Body of pancreas (tissue), 4 donors: ENCODE results near the gene ATXN7L1. TPM values are rescaled to one million over a fixed set of nuclear protein-coding genes. Genes with fewer than 3 reads are reported as not detected.

Source experiments
- ATAC-seq: fragments of 150-250 bp; one replicate; pipeline ENCODE4 v1.9.1; 2016
- DNase-seq, 4 donors: peaks; one replicate each; pipeline ENCODE4 v3.0.0-alpha.2; 2019
- H3K27ac ChIP-seq, 4 donors: fragments of 200-600 bp; sonication (generic); 1 replicate in 3 of 4; 2 replicates in 1 of 4; pipeline versions ENCODE4 v1.5.1 to v1.6.1; 2016 to 2019; ENCODE audit warnings: mild to moderate bottlenecking in 1 of 4, mixed read lengths in 1 of 4, moderate library complexity in 1 of 4
- H3K27me3 ChIP-seq, 2 donors: fragments of 200-600 bp; sonication (generic); one replicate each; pipeline ENCODE4 v1.6.0; 2016; ENCODE audit warnings: mild to moderate bottlenecking in 1 of 2
- H3K36me3 ChIP-seq, 2 donors: fragments of 200-600 bp; sonication (generic); replicated peaks in 1 of 2; 2 replicates each; pipeline ENCODE4 v1.5.1; 2016; ENCODE audit warnings: low read depth in 2 of 2; ENCODE audit not compliant: insufficient read depth in 1 of 2
- H3K4me1 ChIP-seq: fragments of 200-600 bp; sonication (generic); one replicate; pipeline ENCODE4 v1.6.0; 2016
- H3K4me3 ChIP-seq, 2 donors: fragments of 200-600 bp; sonication (generic); 1 replicate in 1 of 2; 2 replicates in 1 of 2; pipeline ENCODE4 v1.5.1; 2016 to 2019
- H3K9me3 ChIP-seq, 3 donors: fragments of 200-600 bp; sonication (generic); 1 replicate in 2 of 3; 2 replicates in 1 of 3; pipeline ENCODE4 v1.5.1; 2016
- CTCF ChIP-seq, 7 experiments: fragments of 450-650 bp in 4 of 7; fragments of 200-600 bp in 3 of 7; sonication (generic) in 3 of 7; IDR thresholded peaks; one replicate each; pipeline ENCODE4 v1.5.1; 2016 to 2019; ENCODE audit warnings: antibody characterized with exemption in 7 of 7
- POLR2A ChIP-seq, 3 donors: fragments of 450-650 bp; IDR thresholded peaks; one replicate each; pipeline ENCODE4 v1.6.1; 2016; ENCODE audit warnings: antibody characterized with exemption in 3 of 3, mild to moderate bottlenecking in 2 of 3
- WGBS, 2 donors: methylation state at CpG; one replicate each; pipeline ENCODE4 v1.1.5; 2017; 5-methylcytosine and 5-hydroxymethylcytosine counted together
- intact Hi-C: fragments of 100-400 bp; cut with DNase I; formaldehyde crosslinking; loops from one replicate; pipeline ENCODE4 v1.15.1; 2023
- total RNA-seq, 2 donors: library from RNA; depleted of rRNA; stranded (reverse); fragments of >200 nt; gene quantifications; one replicate each; pipeline ENCODE4 v1.1.0, GENCODE V29; 2016

ATXN7L1 gene
- total RNA-seq, 2 donors from 2014 or later = 6.6 to 8.0 TPM

- no peak for DNase-seq
- Histone ChIP-seq H3K27me3 (no peaks in the 10 kb centered on the region), H3K4me1 (no peaks in the 10 kb centered on the region), H3K27ac (no peak overlapping the region), H3K9me3 (no peaks in the 10 kb centered on the region), H3K36me3 (no peaks in the 10 kb centered on the region), H3K4me3 (no peak overlapping the region)
- intact Hi-C loops = no loop called here
- TF ChIP-seq CTCF (IDR thresholded peaks at IDR 0.05) (no peak), POLR2A (IDR thresholded peaks at IDR 0.05) (no peak)
- WGBS, 2 donors = 93 to 95% methylated on average over 6 of the region's 6 CpGs
- no peak for ATAC-seq
Measured at GRCh38 chr7:105775580-105775979, 100.8 kb downstream of the ATXN7L1 start.

- Histone ChIP-seq H3K9me3 (no peaks in the 10 kb centered on the region), H3K4me1 (no peaks in the 10 kb centered on the region), H3K4me3 (no peak overlapping the region), H3K27me3 (no peaks in the 10 kb centered on the region), H3K27ac (no peak overlapping the region), H3K36me3 (no peaks in the 10 kb centered on the region)
- no peak for ATAC-seq
- TF ChIP-seq CTCF (IDR thresholded peaks at IDR 0.05) = no peak
- no peak for TF ChIP-seq POLR2A (IDR thresholded peaks at IDR 0.05)
- WGBS, 2 donors = 87 to 98% methylated on average over 3 of the region's 3 CpGs
- DNase-seq = no peak
- intact Hi-C loops = no loop called here
Measured at GRCh38 chr7:105773030-105773460, 103.4 kb downstream of the ATXN7L1 start.

GRCh38 chr7:105769901-105770628, 106.3 kb downstream of the ATXN7L1 start:
- DNase-seq = no peak
- Histone ChIP-seq H3K27ac (no peak overlapping the region), H3K4me3 (no peak overlapping the region), H3K9me3 (no peaks in the 10 kb centered on the region), H3K4me1 (no peaks in the 10 kb centered on the region), H3K36me3 (no peaks in the 10 kb centered on the region), H3K27me3 (no peaks in the 10 kb centered on the region)
- no peak for ATAC-seq
- intact Hi-C loops = no loop called here
- WGBS, 2 donors = 69 to 72% methylated on average over 9 of the region's 9 CpGs
- TF ChIP-seq CTCF (IDR thresholded peaks at IDR 0.05) (no peak), POLR2A (IDR thresholded peaks at IDR 0.05) (no peak)

GRCh38 chr7:105768898-105769507, 107.4 kb downstream of the ATXN7L1 start:
- Histone ChIP-seq H3K36me3 (no peaks in the 10 kb centered on the region), H3K9me3 (no peaks in the 10 kb centered on the region), H3K27ac (no peak overlapping the region), H3K27me3 (no peaks in the 10 kb centered on the region), H3K4me1 (no peaks in the 10 kb centered on the region), H3K4me3 (no peak overlapping the region)
- WGBS, 2 donors = 93 to 94% methylated on average over 9 of the region's 9 CpGs
- DNase-seq (no peak), ATAC-seq (no peak)
- intact Hi-C loops = no loop called here
- TF ChIP-seq POLR2A (IDR thresholded peaks at IDR 0.05) (no peak), CTCF (IDR thresholded peaks at IDR 0.05) (no peak)

GRCh38 chr7:105768117-105768516, 108.3 kb downstream of the ATXN7L1 start:
- no peak overlapping the region for H3K4me3 ChIP-seq
- ATAC-seq (no peak), DNase-seq (no peak)
- 91 to 97% methylated on average over 3 of the region's 3 CpGs for WGBS, 2 donors
- H3K27me3 ChIP-seq = no peaks in the 10 kb centered on the region
- no peaks in the 10 kb centered on the region for H3K36me3 ChIP-seq
- TF ChIP-seq CTCF (IDR thresholded peaks at IDR 0.05) (no peak), POLR2A (IDR thresholded peaks at IDR 0.05) (no peak)
- no peaks in the 10 kb centered on the region for H3K4me1 ChIP-seq
- intact Hi-C loops = no loop called here
- no peak overlapping the region for H3K27ac ChIP-seq
- H3K9me3 ChIP-seq = no peaks in the 10 kb centered on the region
